ENCODE data around the gene KIF5A. TPM values are rescaled to one million over a fixed set of nuclear protein-coding genes. Genes with fewer than 3 reads are reported as not detected.
A peak's percentile ranks its signal among the peaks of the same experiment; 100 is the strongest.
"Not testable (repeated sequence)": the region's sequence is repeated elsewhere in the genome, so short reads cannot be mapped to it uniquely, and the experiment has no call there.

The KIF5A gene
- total RNA-seq, 3 donors from 2014 or later: 0.56 to 0.98 (median 0.68) TPM

GRCh38 chr12:57612711-57613426 lies 63.0 kb downstream of the KIF5A start:
- no peak for ATAC-seq
- no peaks in the 10 kb centered on the region for H3K36me3 Mint-ChIP-seq (ENCODE audit: insufficient read depth)
- peaks cover 9% of the 10 kb centered on the region for H3K4me1 Mint-ChIP-seq (ENCODE audit: low read depth)
- no peaks in the 10 kb centered on the region for H3K9me3 Mint-ChIP-seq
- no peak for DNase-seq
- peak overlapping the region; percentile 69 for H3K4me3 Mint-ChIP-seq
- H3K27me3 Mint-ChIP-seq (ENCODE audit: low read depth): peaks cover 29% of the 10 kb centered on the region

DNA sequence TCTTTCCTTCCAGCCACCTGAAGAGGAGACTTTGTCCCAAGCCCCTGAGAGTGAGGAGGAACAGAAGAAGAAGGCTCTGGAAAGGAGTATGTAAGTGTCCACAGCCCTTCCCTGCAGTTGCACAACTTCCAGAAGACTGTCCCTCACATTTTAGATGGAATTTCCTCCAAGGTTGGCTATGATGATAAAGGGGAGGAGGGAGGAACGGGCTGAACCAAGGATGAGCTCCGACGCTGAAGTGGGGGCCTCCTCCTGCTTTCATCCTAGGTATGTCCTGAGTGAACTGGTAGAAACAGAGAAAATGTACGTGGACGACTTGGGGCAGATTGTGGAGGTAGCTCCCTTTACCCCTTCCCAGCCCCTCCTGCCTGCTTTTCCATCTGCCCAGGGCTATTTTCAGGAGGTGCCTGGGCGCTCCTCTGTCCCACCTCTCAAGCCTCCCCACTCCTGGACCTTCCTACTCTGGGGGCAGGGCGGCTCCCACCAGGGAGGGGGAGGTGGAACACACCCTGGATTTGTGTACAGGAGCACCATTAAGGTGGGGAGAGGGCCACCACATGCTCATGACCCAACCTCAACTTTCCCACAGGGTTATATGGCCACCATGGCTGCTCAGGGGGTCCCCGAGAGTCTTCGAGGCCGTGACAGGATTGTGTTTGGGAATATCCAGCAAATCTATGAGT lies 63.7 kb downstream of the KIF5A start:
- Mint-ChIP-seq H3K36me3 (ENCODE audit: insufficient read depth) (no peaks in the 10 kb centered on the region), H3K9me3 (no peaks in the 10 kb centered on the region), H3K27me3 (ENCODE audit: low read depth) (peaks cover 36% of the 10 kb centered on the region), H3K4me3 (no peak overlapping the region), H3K4me1 (ENCODE audit: low read depth) (peaks cover 9% of the 10 kb centered on the region)
- ATAC-seq (no peak), DNase-seq (no peak)

GRCh38 chr12:57614178-57614947 lies 64.5 kb downstream of the KIF5A start:
- DNase-seq: no peak
- no peak for ATAC-seq
- Mint-ChIP-seq H3K4me3 (no peak overlapping the region), H3K36me3 (ENCODE audit: insufficient read depth) (no peaks in the 10 kb centered on the region), H3K4me1 (ENCODE audit: low read depth) (peaks cover 13% of the 10 kb centered on the region), H3K27me3 (ENCODE audit: low read depth) (peaks cover 43% of the 10 kb centered on the region), H3K9me3 (no peaks in the 10 kb centered on the region)

GRCh38 chr12:57614948-57615500 lies 65.2 kb downstream of the KIF5A start:
- no peaks in the 10 kb centered on the region for H3K36me3 Mint-ChIP-seq (ENCODE audit: insufficient read depth)
- peaks cover 48% of the 10 kb centered on the region for H3K27me3 Mint-ChIP-seq (ENCODE audit: low read depth)
- H3K9me3 Mint-ChIP-seq: no peaks in the 10 kb centered on the region
- no peak for ATAC-seq
- no peak for DNase-seq
- peaks cover 14% of the 10 kb centered on the region for H3K4me1 Mint-ChIP-seq (ENCODE audit: low read depth)
- H3K4me3 Mint-ChIP-seq: no peak overlapping the region

DNA sequence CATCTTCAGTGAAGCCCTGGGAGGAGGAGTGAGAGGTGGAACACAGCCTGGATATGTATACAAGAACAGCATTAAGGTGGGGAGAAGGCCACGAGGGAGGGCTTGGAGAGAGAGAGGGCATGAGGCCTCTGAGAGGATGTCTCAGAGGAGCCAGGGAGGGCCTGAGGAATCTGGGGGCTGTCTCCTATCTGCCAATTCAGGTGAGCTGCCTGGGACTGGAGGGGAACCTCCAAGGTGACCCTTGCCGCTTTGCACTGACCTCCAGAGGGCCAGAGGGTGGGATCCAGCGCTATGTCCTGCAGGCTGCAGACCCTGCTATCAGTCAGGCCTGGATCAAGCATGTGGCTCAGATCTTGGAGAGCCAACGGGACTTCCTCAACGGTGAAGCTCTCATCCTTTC lies 65.8 kb downstream of the KIF5A start:
- no peak for ATAC-seq
- no peak for DNase-seq
- H3K9me3 Mint-ChIP-seq: no peaks in the 10 kb centered on the region
- peaks cover 16% of the 10 kb centered on the region for H3K4me1 Mint-ChIP-seq (ENCODE audit: low read depth)
- H3K4me3 Mint-ChIP-seq: no peak overlapping the region
- no peaks in the 10 kb centered on the region for H3K36me3 Mint-ChIP-seq (ENCODE audit: insufficient read depth)
- H3K27me3 Mint-ChIP-seq (ENCODE audit: low read depth): peaks cover 52% of the 10 kb centered on the region

DNA sequence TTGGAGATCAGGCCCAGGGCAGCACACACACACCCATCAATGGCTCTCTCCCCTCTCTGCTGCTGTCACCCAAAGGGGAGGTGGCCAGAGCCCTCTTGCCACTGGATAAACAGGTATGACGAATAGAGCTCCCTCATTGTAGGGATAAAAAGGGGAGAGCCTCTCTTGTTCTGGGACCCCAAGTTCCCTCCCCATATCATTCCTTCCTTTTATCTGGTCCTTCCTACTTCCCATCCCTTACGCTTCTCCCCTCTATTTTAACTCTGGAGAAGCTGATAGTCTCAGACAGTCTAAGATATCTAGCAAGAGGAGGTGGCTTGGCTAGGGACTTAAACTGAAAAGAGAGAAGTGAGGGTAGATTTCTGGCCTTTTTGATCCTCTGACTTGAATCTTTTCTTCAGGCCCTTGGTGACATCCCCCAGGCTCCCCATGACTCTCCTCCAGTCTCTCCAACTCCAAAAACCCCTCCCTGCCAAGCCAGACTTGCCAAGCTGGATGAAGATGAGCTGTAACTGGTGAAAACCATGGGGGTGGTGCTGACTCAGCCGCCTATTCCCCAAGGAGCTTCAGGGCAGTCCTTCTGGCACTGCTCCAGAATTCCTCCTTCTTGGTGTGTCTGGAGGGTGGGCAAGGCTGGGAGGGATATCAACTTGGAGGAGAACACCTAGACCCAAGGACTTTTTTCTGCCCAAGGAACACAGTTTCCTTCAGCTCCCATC lies 66.7 kb downstream of the KIF5A start:
- Mint-ChIP-seq H3K27me3 (ENCODE audit: low read depth) (peaks cover 61% of the 10 kb centered on the region), H3K36me3 (ENCODE audit: insufficient read depth) (no peaks in the 10 kb centered on the region), H3K4me3 (no peak overlapping the region), H3K4me1 (ENCODE audit: low read depth) (peaks cover 23% of the 10 kb centered on the region), H3K9me3 (no peaks in the 10 kb centered on the region)
- no peak for ATAC-seq
- DNase-seq: no peak

- no peak for DNase-seq
- Mint-ChIP-seq H3K27me3 (ENCODE audit: low read depth) (peaks cover 70% of the 10 kb centered on the region), H3K4me1 (ENCODE audit: low read depth) (peaks cover 28% of the 10 kb centered on the region), H3K36me3 (ENCODE audit: insufficient read depth) (no peaks in the 10 kb centered on the region), H3K9me3 (no peaks in the 10 kb centered on the region), H3K4me3 (no peak overlapping the region)
- ATAC-seq: no peak
These were observed 68.1 kb downstream of the KIF5A start for GRCh38 chr12:57617942-57618341.

DNA sequence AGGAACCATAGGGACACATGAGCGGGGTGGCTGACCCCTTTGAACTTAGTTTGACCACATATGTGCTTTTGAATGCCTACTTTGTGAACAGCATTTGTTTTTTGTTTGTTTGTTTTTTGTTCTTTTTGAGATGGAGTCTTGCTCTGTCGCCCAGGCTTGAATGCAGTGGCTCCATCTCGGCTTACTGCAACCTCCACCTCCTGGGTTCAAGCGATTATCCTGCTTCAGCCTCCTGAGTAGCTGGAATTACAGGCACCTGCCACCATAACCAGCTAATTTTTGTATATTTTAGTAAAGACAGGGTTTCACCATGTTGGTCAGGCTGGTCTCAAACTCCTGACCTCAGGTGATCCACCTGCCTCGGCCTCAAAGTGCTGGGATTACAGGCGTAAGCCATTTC lies 68.6 kb downstream of the KIF5A start:
- not testable (repeated sequence) for H3K9me3 Mint-ChIP-seq; DNase-seq; ATAC-seq; H3K4me3 Mint-ChIP-seq; H3K36me3 Mint-ChIP-seq (ENCODE audit: insufficient read depth)
- H3K4me1 Mint-ChIP-seq (ENCODE audit: low read depth): peaks cover 28% of the 10 kb centered on the region
- peaks cover 74% of the 10 kb centered on the region for H3K27me3 Mint-ChIP-seq (ENCODE audit: low read depth)

DNA sequence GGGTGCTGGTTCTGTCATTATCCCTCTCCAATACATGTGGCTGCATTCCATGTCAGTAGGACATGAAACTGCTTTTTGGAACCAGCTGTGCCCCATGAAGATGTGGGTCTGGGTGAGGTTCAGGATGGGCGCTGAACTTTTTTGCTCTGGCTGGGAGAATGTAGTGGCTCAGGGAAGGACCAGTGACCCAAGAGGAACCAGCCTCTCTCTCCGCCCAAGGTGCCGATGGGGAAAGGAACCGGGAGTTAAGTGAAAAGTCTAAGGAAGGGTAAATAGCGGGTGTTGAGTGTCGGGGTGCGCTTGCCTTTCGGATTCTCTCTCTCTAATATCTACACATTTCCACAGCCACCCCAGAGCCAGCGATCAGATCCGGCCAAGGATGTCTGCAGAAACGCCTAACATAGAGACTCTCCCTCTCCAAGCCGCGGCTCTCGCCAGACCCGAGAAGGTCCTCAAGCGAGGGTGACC lies 69.2 kb downstream of the KIF5A start:
- DNase-seq: no peak
- Mint-ChIP-seq H3K4me1 (ENCODE audit: low read depth) (peaks cover 28% of the 10 kb centered on the region), H3K9me3 (no peaks in the 10 kb centered on the region), H3K36me3 (ENCODE audit: insufficient read depth) (no peaks in the 10 kb centered on the region), H3K27me3 (ENCODE audit: low read depth) (peaks cover 77% of the 10 kb centered on the region), H3K4me3 (no peak overlapping the region)
- no peak for ATAC-seq

GRCh38 chr12:57619434-57620244 lies 69.8 kb downstream of the KIF5A start:
- H3K27me3 Mint-ChIP-seq (ENCODE audit: low read depth): peaks cover 80% of the 10 kb centered on the region
- H3K9me3 Mint-ChIP-seq: no peaks in the 10 kb centered on the region
- H3K36me3 Mint-ChIP-seq (ENCODE audit: insufficient read depth): no peaks in the 10 kb centered on the region
- no peak overlapping the region for H3K4me3 Mint-ChIP-seq
- peaks cover 26% of the 10 kb centered on the region for H3K4me1 Mint-ChIP-seq (ENCODE audit: low read depth)
- ATAC-seq (peak; percentile 34 to 60), DNase-seq (no peak)

DNA sequence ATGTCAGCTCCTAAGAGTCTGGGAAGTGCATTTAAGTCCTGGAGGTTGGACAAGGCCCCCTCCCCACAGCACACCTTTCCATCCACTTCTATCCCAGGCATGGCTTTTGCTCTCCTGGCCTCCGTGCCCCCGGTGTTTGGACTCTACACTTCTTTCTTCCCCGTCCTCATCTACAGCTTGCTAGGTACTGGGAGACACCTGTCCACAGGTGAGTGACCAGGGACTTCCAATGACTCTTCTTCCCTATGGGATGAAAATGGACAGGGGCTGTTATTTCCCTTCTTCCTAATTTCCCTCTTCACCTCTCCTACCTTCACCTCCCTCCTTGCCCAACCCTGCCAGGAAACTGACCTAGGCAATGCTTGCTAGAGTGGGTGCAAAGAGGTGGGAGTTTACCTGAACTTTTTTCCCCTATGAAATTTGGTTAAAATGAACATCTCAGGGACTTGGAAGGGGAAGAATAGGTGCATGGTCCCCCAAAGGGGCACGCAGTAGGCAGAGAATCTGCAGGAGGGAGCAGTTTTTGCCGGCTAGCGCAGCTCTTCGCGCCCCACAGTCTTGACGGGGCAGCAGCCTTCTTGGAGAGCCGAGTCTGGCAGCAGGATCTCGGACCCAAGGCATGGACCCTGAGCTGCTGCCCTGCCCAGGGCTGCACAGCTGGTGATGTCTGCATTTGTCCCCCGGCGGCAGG lies 70.5 kb downstream of the KIF5A start:
- Mint-ChIP-seq H3K4me1 (ENCODE audit: low read depth) (peaks cover 26% of the 10 kb centered on the region), H3K9me3 (no peaks in the 10 kb centered on the region), H3K36me3 (ENCODE audit: insufficient read depth) (no peaks in the 10 kb centered on the region), H3K27me3 (ENCODE audit: low read depth) (peaks cover 88% of the 10 kb centered on the region), H3K4me3 (peak overlapping the region; percentile 65)
- ATAC-seq: no peak
- DNase-seq: no peak

GRCh38 chr12:57620936-57621496 lies 71.2 kb downstream of the KIF5A start:
- Mint-ChIP-seq H3K4me3 (peak overlapping the region; percentile 65), H3K36me3 (ENCODE audit: insufficient read depth) (no peaks in the 10 kb centered on the region), H3K27me3 (ENCODE audit: low read depth) (peaks cover 90% of the 10 kb centered on the region), H3K4me1 (ENCODE audit: low read depth) (peaks cover 26% of the 10 kb centered on the region), H3K9me3 (no peaks in the 10 kb centered on the region)
- DNase-seq: no peak
- ATAC-seq: peak; percentile 47 to 48
